Activated CD8-positive, alpha-beta memory T cell treated with anti-CD3 and anti-CD28 coated beads for 4 hours (primary cell): ENCODE results near the gene FAM13A.
"Not testable (repeated sequence)": the region's sequence is repeated elsewhere in the genome, so short reads cannot be mapped to it uniquely, and the experiment has no call there.

ENCODE experiments used
- DNase-seq, 2 donors: peaks; one replicate each; pipeline ENCODE4 v3.0.0-alpha.2; 2020; ENCODE audit warnings: low read depth in 2 of 2

FAM13A gene

DNA sequence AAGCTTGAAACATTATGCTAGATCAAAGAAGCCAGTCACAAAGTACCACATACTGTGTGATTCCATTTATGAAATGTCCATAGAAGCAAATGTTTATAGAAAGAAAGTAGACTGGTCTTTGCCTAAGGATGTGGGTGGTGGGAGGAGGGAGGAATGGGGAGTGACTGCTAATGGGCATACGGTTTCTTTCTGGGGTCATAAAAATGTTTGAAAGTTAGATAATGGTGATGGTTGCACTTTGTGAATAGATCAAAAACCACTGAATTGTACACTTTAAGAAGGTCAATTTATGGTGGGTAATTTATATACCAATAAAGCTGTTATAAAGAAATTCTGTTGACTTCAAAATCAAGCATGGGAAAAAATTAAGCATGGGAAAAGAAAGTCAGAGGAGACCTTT, 56.6 kb downstream of the FAM13A start:
- DNase-seq, result no peak

DNA sequence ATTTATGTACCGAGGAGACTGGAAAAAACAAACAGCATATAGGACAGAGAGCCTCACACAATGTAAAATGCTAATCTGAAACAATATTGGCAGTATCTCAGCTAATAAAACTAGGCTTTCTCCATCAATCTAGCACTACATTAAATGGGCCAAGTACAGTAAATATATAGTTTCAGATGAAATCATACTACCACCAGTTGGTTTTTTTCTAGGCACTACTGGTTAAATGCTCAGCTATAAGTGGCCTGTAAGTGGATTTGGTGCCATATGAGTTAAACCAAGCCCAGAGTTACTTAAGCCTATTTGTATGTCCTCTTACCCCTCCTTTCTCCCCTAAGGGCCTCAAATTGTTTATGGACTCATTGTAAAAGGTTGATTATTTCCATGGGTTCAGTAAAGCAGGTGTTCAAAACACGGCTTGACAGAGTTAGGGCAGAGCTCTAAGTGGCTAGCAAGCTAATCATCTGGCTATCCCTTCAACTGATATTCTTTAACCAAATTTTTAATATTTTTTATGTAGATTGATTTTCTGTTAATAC, 57.5 kb downstream of the FAM13A start:
- no peak for DNase-seq

- no peak for DNase-seq
Measured at GRCh38 chr4:88998891-88999290, 58.1 kb downstream of the FAM13A start.

DNA sequence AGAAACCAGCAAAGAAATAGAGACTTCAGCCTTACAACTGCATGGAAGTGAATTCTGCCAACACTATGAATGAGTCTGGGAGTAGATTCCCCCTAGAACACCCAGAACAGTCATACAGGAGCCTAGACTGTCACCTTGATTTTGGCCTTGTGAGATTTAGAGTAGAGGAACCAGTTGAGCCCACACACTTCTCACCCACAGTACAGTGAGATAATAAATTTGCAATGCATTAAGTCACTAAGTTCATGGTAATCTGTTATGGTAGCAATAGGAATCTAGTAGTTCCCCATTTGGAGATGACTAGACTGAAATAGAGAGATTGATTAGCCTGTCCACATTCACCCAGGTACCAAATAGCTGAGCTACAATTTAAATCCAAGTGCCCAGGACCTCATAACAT, 59.0 kb downstream of the FAM13A start:
- no peak for DNase-seq

GRCh38 chr4:88995874-88996273, 61.1 kb downstream of the FAM13A start:
- no peak for DNase-seq

DNA sequence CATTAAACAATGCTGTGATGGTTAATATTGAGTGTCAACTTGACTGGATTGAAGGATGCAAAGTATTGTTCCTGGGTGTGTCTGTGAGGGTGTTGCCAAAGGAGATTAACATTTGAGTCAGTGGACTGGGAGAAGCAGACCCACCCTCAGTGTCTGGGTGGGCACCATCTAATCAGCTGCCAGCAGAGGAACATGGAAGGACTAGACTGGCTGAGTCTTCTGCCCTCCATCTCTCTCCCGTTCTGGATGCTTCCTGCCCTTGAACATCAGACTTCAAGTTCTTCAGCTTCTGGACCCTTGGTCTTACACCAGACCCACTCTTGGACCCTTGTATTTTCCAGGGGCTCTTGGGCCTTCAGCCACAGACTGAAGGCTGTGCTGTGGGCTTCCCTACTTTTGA, 61.7 kb downstream of the FAM13A start:
- DNase-seq, result not testable (repeated sequence)

GRCh38 chr4:88993246-88993645, 63.7 kb downstream of the FAM13A start:
- DNase-seq, result no peak

DNA sequence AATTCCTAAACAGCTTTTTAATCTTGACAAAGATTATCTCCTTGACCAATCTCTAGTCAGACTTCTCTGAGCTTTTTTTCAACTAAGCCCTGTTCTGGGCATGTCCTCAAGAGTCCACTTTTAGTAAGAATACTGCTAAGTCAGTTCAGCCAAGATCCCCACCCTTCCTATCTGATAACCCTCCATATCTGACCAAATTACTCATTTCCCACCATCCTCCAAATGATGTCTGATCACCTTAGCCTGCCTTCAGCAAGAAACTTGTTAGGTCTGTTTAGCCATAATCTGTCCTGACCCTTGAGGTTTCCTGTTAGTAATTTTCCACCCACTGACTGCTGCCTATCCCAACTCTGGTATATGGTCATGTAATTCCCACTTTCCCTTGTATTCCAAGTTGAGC, 65.2 kb downstream of the FAM13A start:
- DNase-seq, result no peak

DNA sequence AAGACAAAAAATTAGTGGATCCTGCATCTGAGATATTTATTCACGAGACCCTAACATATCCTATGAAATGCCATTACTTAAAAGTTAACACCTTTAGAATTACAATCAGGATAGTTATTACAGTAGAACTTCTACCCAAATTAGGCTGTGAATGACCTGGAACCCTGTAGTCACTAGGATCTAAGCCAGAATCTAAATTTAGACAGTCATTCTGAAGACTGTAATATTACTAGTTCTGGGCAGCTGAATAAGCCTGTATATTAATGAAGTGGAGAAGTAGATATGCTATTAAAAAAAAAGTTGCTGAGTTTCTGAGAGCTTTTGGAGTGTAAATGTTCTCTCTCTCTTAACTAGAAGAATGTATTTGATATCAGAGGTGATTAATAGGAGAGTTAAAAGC, 67.0 kb downstream of the FAM13A start:
- DNase-seq, result no peak

- no peak for DNase-seq
Measured at GRCh38 chr4:88985088-88985773, 71.8 kb downstream of the FAM13A start.

DNA sequence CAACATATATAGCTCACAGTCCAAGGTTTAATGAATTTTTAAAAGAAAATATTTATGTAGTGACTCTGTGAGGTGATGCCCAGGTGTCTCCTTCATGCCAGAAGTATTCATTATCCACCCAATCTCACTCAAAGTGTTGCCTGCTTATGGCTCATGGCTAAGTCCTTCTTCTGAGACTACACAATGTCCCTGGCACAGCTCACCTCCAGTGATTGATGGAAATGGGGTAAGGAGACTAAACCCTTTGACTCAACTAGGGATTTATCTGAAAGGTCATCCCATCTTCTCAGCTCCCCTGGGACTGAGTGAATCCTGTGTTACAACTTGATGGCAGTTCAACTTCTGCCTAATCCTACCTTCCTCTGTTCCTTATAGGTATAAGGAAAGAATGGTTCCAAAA, 74.2 kb downstream of the FAM13A start:
- DNase-seq, result no peak

GRCh38 chr4:88981993-88982392, 75.0 kb downstream of the FAM13A start:
- DNase-seq, result no peak

- no peak for DNase-seq
Measured at GRCh38 chr4:88981556-88981955, 75.4 kb downstream of the FAM13A start.

DNA sequence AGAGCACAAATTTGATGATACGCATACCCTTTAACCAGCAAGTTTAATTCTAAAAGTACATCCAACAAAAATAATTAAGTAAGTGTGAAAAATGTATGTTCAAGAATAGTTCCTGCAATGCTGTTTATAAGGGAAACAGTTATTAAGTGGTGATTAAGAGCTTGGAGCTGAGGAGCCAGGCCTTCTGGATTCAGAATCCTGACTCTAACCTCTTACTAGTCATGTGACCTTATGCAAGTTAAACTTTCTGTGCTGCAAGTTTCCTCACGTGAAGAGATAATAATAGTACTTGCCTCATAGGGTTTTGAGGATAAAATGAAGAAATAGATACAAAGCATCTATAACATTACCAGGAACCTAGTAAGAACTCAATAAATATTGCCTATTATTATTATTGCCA, 77.7 kb downstream of the FAM13A start:
- DNase-seq, result no peak

DNA sequence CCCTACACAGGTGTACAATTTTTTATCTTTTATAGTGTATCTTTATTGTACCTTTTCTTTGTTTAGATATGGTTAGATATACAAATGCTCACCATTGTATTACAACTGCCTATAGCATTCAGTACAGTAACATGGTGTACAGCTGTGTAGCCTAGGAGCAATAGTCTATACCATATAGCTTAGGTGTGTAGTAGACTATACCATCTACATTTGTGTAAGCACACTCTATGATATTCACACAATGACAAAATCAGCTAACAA, 80.3 kb downstream of the FAM13A start:
- no peak for DNase-seq

- no peak for DNase-seq
Measured at GRCh38 chr4:88975958-88976774, 80.8 kb downstream of the FAM13A start.

GRCh38 chr4:88971536-88971935, 85.4 kb downstream of the FAM13A start:
- no peak for DNase-seq

DNA sequence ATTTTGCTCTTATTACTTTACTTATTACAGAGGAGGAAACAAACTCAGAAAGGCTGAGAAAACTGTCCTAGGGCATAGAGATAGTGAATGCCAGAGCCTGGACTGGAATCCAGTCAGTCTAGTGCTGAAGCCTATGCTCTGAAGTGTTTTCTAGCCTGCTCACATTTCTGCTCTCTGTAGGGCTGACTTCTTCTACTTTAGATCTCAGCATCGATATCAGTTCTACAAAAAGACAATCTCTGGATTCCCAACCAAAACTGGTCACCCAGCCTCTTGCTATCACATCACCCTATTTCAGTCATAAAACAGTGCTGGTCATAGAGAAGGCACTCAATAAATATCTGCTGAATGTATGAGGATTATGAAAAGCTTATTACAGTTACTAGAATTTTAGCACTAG, 87.2 kb downstream of the FAM13A start:
- DNase-seq, result no peak

GRCh38 chr4:88969271-88969670, 87.7 kb downstream of the FAM13A start:
- DNase-seq, result no peak

- no peak for DNase-seq
Measured at GRCh38 chr4:88967883-88968331, 89.1 kb downstream of the FAM13A start.

DNA sequence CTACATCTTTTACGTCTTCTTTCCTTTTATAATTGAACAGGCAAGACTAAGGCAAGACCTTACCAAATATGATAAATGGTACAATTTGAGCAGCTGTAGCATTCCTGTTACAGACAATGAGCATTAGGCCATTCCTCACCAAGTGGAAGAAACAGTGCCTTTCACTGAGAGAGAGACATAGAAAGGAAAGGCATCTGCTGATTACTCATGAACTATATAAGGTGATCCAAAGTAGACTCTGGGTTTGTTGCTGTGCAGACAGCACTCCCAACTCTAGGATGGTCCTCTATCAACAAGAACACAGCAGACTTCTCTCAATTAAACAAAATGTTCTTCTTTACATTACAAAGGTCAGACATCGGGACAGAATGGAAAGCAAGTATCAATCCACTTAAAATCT, 91.9 kb downstream of the FAM13A start:
- DNase-seq, result no peak

DNA sequence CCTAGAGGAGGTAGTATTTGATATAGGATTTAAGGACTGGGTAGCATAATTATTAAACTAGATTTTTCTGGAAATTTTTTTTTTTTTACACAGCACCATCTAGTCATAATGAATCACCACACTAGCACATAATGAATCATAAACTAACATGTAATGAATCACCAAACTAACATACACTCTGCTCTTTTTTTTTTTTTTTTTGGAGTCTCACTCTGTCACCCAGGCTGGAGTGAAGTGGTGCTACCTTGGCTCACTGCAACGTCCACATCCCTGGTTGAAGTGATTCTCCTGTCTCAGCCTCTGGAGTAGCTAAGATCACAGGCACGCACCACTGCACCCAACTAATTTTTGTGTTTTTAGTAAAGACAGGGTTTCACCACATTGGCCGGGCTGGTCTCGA, 92.5 kb downstream of the FAM13A start:
- no peak for DNase-seq

GRCh38 chr4:88963817-88964216, 93.2 kb downstream of the FAM13A start:
- DNase-seq, result no peak
